ENCODE data around the gene ZSWIM1.

GRCh38 chr20:45897289-45897688, 16.3 kb downstream of the ZSWIM1 start:
- TF ChIP-seq CTCF (IDR thresholded peaks at IDR 0.05) (no peak), EZH2 (IDR thresholded peaks at IDR 0.05; ENCODE audit: borderline replicate concordance, insufficient read depth, low read depth, low read length, poor library complexity, severe bottlenecking) (no peak)
